HCT116 (cell line): ENCODE data around the gene SYCE1.

Source experiments
- CEBPB ChIP-seq: IDR thresholded peaks from 2 replicates; pipeline ENCODE4 v1.6.1; 2012; ENCODE audit warnings: low read depth
- EGR1 ChIP-seq: IDR thresholded peaks from 2 replicates; pipeline ENCODE4 v1.6.1; 2012; ENCODE audit warnings: low read depth
- EZH2 ChIP-seq: fragments of 200-600 bp; sonication (generic); IDR thresholded peaks from 2 replicates; pipeline ENCODE4 v1.6.1; 2017; ENCODE audit warnings: antibody characterized with exemption, mixed run types
- JUND ChIP-seq: IDR thresholded peaks from 2 replicates; pipeline ENCODE4 v1.6.1; 2012
- POLR2A ChIP-seq: IDR thresholded peaks from 2 replicates; pipeline ENCODE4 v1.7.0; 2011; ENCODE audit warnings: borderline replicate concordance; ENCODE audit not compliant: insufficient read depth, insufficient read length; ENCODE audit errors: extremely low read depth
- POLR2AphosphoS5 ChIP-seq: IDR thresholded peaks from 2 replicates; pipeline ENCODE4 v1.6.1; 2011; ENCODE audit warnings: mild to moderate bottlenecking, low read depth, low read length, moderate library complexity
- RAD21 ChIP-seq: IDR thresholded peaks from 2 replicates; pipeline ENCODE4 v1.6.1; 2012; ENCODE audit warnings: low read depth, mild to moderate bottlenecking
- SP1 ChIP-seq: IDR thresholded peaks from 2 replicates; pipeline ENCODE4 v1.6.1; 2012; ENCODE audit warnings: low read depth
- YY1 ChIP-seq: IDR thresholded peaks from 2 replicates; pipeline ENCODE4 v1.6.1; 2011; ENCODE audit warnings: low read length, low read depth, moderate library complexity, mild to moderate bottlenecking; ENCODE audit not compliant: insufficient replicate concordance; ENCODE audit errors: extremely low read depth
- ZFX ChIP-seq: fragments of 450-650 bp; IDR thresholded peaks from 2 replicates; pipeline ENCODE4 v1.6.1; 2017
- ZNF274 ChIP-seq: fragments of 200-500 bp; sonication (Bioruptor generic); IDR thresholded peaks from 2 replicates; pipeline ENCODE4 v1.6.1; 2014; ENCODE audit warnings: mild to moderate bottlenecking, low read depth, low read length, inconsistent platforms
- TF ChIP-seq, protein P1 (sequence below), 3 experiments: fragments of 200-600 bp in 1 of 3; sonication (generic) in 1 of 3; IDR thresholded peaks in 2 of 3; conservative IDR thresholded peaks in 1 of 3; 2 replicates each; pipeline ENCODE4 v1.5.1; 2012 to 2017; ENCODE audit warnings: low read depth in 2 of 3, low read length in 2 of 3, antibody characterized with exemption in 1 of 3, borderline replicate concordance in 1 of 3, control low read depth in 1 of 3, mild to moderate bottlenecking in 1 of 3, mixed read lengths in 1 of 3, mixed run types in 1 of 3, moderate library complexity in 1 of 3; ENCODE audit not compliant: insufficient read depth in 1 of 3
- TF ChIP-seq, protein P2 (sequence below): IDR thresholded peaks from 2 replicates; pipeline ENCODE4 v1.6.1; 2012
- TF ChIP-seq, protein P3 (sequence below): IDR thresholded peaks from 2 replicates; pipeline ENCODE4 v1.6.1; 2012; ENCODE audit warnings: low read depth

DNA sequence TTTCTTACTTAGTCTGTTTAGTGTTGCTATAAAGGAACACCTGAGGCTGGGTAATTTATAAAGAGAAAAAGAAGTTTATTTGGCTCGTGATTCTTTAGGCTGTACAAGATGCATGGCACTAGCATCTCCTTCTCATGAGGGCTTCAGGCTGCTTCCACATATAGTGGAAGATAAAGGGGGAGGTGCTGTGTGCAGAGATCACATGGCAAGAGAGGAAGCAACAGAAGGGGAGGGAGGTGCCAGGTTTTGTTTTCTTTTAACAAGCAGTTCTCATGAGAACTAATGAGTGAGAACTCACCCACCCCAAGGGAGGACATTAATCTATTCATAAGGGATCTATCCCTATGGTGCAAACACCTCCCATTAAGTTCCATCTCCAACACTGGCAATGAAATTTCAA lies 20.9 kb downstream of the SYCE1 start:
- TF ChIP-seq, protein P1, sequence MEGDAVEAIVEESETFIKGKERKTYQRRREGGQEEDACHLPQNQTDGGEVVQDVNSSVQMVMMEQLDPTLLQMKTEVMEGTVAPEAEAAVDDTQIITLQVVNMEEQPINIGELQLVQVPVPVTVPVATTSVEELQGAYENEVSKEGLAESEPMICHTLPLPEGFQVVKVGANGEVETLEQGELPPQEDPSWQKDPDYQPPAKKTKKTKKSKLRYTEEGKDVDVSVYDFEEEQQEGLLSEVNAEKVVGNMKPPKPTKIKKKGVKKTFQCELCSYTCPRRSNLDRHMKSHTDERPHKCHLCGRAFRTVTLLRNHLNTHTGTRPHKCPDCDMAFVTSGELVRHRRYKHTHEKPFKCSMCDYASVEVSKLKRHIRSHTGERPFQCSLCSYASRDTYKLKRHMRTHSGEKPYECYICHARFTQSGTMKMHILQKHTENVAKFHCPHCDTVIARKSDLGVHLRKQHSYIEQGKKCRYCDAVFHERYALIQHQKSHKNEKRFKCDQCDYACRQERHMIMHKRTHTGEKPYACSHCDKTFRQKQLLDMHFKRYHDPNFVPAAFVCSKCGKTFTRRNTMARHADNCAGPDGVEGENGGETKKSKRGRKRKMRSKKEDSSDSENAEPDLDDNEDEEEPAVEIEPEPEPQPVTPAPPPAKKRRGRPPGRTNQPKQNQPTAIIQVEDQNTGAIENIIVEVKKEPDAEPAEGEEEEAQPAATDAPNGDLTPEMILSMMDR (IDR thresholded peaks at IDR 0.05 in 2 of 3, conservative IDR thresholded peaks at IDR 0.05 in 1 of 3; ENCODE audit: borderline replicate concordance in 1 of 3, insufficient read depth in 1 of 3, low read depth in 2 of 3, low read length in 2 of 3) = no peak
- no peak for TF ChIP-seq RAD21
- TF ChIP-seq CEBPB = no peak
- no peak for TF ChIP-seq POLR2AphosphoS5
- TF ChIP-seq EZH2 = no peak
- no peak for TF ChIP-seq SP1
- TF ChIP-seq YY1 = no peak
- no peak for TF ChIP-seq ZFX
- TF ChIP-seq POLR2A = no peak
- TF ChIP-seq, protein P2, sequence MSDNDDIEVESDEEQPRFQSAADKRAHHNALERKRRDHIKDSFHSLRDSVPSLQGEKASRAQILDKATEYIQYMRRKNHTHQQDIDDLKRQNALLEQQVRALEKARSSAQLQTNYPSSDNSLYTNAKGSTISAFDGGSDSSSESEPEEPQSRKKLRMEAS = no peak
- TF ChIP-seq, protein P3, sequence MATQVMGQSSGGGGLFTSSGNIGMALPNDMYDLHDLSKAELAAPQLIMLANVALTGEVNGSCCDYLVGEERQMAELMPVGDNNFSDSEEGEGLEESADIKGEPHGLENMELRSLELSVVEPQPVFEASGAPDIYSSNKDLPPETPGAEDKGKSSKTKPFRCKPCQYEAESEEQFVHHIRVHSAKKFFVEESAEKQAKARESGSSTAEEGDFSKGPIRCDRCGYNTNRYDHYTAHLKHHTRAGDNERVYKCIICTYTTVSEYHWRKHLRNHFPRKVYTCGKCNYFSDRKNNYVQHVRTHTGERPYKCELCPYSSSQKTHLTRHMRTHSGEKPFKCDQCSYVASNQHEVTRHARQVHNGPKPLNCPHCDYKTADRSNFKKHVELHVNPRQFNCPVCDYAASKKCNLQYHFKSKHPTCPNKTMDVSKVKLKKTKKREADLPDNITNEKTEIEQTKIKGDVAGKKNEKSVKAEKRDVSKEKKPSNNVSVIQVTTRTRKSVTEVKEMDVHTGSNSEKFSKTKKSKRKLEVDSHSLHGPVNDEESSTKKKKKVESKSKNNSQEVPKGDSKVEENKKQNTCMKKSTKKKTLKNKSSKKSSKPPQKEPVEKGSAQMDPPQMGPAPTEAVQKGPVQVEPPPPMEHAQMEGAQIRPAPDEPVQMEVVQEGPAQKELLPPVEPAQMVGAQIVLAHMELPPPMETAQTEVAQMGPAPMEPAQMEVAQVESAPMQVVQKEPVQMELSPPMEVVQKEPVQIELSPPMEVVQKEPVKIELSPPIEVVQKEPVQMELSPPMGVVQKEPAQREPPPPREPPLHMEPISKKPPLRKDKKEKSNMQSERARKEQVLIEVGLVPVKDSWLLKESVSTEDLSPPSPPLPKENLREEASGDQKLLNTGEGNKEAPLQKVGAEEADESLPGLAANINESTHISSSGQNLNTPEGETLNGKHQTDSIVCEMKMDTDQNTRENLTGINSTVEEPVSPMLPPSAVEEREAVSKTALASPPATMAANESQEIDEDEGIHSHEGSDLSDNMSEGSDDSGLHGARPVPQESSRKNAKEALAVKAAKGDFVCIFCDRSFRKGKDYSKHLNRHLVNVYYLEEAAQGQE = no peak
- TF ChIP-seq JUND = no peak
- no peak for TF ChIP-seq EGR1
- no peak for TF ChIP-seq ZNF274
